DMS 273 treated with DMSO at 0.1 percent for 48 hours (cell line): Measurements from ENCODE around the gene ZNF580.

Experiments used
- DNase-seq: peaks from one replicate; lab custom pipeline; 2025; lab: John Stamatoyannopoulos, UW

ZNF580 gene

GRCh38 chr19:55624109-55625003, 16.4 kb upstream of the ZNF580 start, which contains the start of gene ZNF784:
ZNF784 (minus strand) TSS chr19:55624566; CDS start chr19:55624561, 5 bp downstream.
- DNase-seq = peak; percentile 76

GRCh38 chr19:55625004-55625326, 15.8 kb upstream of the ZNF580 start:
- DNase-seq = no peak

- no peak for DNase-seq
Observed at GRCh38 chr19:55626350-55626749, 14.5 kb upstream of the ZNF580 start.

GRCh38 chr19:55632463-55632834, 8.4 kb upstream of the ZNF580 start:
- peak; percentile 83 for DNase-seq

GRCh38 chr19:55633861-55634260, 6.9 kb upstream of the ZNF580 start:
- DNase-seq = no peak

- DNase-seq = no peak
Observed at GRCh38 chr19:55635334-55635717, 5.5 kb upstream of the ZNF580 start.

- DNase-seq = no peak
Observed at GRCh38 chr19:55635856-55636440, 4.9 kb upstream of the ZNF580 start.

GRCh38 chr19:55636723-55637122, 4.1 kb upstream of the ZNF580 start:
- no peak for DNase-seq

GRCh38 chr19:55637534-55637933, 3.3 kb upstream of the ZNF580 start:
- no peak for DNase-seq

- DNase-seq = no peak
Observed at GRCh38 chr19:55638864-55639359, 1.9 kb upstream of the ZNF580 start.

GRCh38 chr19:55640043-55640576, 692 bp upstream of the ZNF580 start:
- DNase-seq = no peak

- DNase-seq = no peak
Observed at GRCh38 chr19:55641426-55642152, 787 bp downstream of the ZNF580 start.

- peak; percentile 53 for DNase-seq
Observed at GRCh38 chr19:55642153-55643002, 1.6 kb downstream of the ZNF580 start.

GRCh38 chr19:55643003-55643886, 2.4 kb downstream of the ZNF580 start, which contains the start of gene ZNF581:
ZNF581 (plus strand) TSS chr19:55643649; CDS start chr19:55644572, 923 bp downstream.
- peak; percentile 46 for DNase-seq

- DNase-seq = no peak
Observed at GRCh38 chr19:55643887-55644176, 3.0 kb downstream of the ZNF580 start.

GRCh38 chr19:55644191-55644833, 3.5 kb downstream of the ZNF580 start:
- no peak for DNase-seq

GRCh38 chr19:55644842-55645511, 4.2 kb downstream of the ZNF580 start:
- DNase-seq = no peak

- DNase-seq = no peak
Observed at GRCh38 chr19:55645512-55645881, 4.7 kb downstream of the ZNF580 start.

- DNase-seq = no peak
Observed at GRCh38 chr19:55646889-55647731, 6.3 kb downstream of the ZNF580 start.
